ENCODE results near the gene ADGRV1.
"Not testable (repeated sequence)": the region's sequence is repeated elsewhere in the genome, so short reads cannot be mapped to it uniquely, and the experiment has no call there.

- TF ChIP-seq CTCF (IDR thresholded peaks at IDR 0.05); USF1 (IDR thresholded peaks at IDR 0.05; ENCODE audit: borderline replicate concordance, low read depth); REST (IDR thresholded peaks at IDR 0.05; ENCODE audit: low read depth, low read length); USF2 (IDR thresholded peaks at IDR 0.05; ENCODE audit: borderline replicate concordance, low read depth, low read length); EP300 (IDR thresholded peaks at IDR 0.05; ENCODE audit: borderline replicate concordance in 1 of 2, low read depth in 1 of 2, low read length in 1 of 2); ZBTB33 (IDR thresholded peaks at IDR 0.05; ENCODE audit: borderline replicate concordance, low read depth): not testable (repeated sequence)
These were observed 454.3 kb downstream of the ADGRV1 start for GRCh38 chr5:91012867-91013266.

All from SK-N-SH (cell line).